ENCODE data around the gene SLC6A18.

The SLC6A18 gene, protein sequence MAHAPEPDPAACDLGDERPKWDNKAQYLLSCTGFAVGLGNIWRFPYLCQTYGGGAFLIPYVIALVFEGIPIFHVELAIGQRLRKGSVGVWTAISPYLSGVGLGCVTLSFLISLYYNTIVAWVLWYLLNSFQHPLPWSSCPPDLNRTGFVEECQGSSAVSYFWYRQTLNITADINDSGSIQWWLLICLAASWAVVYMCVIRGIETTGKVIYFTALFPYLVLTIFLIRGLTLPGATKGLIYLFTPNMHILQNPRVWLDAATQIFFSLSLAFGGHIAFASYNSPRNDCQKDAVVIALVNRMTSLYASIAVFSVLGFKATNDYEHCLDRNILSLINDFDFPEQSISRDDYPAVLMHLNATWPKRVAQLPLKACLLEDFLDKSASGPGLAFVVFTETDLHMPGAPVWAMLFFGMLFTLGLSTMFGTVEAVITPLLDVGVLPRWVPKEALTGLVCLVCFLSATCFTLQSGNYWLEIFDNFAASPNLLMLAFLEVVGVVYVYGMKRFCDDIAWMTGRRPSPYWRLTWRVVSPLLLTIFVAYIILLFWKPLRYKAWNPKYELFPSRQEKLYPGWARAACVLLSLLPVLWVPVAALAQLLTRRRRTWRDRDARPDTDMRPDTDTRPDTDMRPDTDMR

DNA sequence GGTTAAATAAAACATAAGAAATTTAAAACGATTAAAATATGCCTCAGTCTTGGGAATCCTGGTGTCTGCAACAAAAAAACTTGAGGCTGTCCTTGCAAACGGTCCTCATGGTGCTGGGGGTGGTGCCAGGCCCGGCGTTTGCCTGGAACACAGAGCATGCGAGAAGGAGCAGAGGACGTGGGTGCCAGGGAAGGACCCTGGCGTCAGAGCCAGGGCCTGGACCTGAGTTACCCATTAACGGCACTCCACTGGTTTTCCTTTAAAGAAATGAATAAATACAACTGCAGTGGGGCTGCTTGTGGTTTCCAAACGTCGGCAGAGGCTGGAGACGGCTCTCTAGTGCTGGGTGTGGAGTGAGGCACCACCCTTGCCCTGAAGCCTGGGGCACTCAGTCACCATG is at the start of gene SLC6A18:
Gene SLC6A18, plus strand, starts transcription at position 301 of the 400 bp plus-strand sequence. Its CDS starts 97 bp downstream, at position 398.
- DNase-seq = no peak

DNA sequence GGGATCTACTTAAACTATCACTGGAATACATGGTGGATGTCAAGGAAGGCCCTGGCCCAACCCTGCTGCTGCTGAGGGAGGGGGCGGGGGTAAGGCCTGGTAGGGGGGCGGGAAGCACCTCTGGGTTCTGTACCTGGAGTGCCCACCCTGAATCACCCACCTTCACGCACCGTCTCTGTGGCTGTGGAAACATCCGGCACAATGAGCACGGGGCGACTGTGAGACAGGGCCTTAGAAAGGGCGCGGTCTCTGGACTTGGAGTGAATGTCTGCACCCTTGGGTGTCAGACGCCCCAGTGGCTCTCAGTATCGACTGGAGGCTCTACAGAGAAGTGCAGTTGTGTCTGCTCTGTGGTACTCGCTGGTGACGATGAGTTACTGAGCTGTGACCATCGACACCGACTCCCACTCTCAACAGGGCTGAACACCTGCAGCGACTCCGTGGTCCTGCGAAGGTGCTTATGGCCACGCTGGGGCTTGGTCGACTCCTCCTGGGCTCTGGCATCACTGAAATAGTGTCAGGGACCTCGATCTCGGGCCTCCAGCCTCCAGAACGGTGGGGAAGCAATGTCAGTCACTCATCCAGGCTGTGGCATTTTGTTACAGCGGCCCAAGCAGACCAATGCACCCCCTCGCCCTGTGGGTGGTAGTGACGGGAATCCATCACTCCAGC is 49.2 kb upstream of the SLC6A18 start:
- no peak for DNase-seq

DNA sequence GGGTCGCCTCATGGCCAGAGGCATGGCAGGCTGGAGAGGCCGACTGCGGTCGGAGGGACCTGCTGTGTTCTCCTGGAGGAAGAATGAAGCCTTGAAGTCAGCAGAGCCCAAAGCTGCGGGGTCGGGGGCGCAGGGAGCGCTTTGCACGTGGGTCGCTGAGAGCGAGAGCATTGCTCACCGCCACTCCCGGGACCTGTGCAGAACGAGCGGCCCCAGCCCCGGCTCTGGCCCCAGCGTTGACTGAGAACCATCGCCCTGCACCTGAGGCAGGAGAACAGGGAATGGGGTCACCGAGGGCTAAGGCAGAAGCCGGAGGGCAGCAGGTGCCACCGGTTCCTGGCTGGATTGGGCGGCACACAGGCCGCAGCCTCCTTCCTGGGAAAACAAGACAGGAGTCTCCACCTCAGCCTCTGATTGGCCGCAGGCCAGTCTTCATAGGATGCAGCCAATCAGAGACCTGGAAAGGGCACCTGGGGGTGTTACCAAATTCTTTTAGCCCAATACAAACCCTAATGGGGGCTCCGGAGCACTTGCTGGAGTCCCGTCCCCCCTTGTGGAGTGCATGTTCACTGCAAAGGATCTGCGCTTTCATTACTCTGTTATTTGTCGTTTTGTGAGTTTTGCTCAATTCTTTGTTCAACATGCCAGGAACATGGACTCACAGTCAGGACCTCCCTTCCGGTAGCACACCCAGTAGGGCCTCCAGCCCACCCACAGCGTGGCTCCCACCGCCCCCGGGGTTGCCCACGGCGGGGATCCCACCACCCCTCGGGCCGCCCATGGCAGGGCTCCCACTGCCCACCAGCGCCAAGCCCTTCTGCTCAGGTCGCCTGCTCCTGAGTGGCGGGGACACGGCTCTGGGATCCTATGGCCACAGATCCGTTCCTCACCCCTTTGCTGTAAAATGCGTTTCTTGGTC is 48.4 kb upstream of the SLC6A18 start:
- DNase-seq = no peak

DNA sequence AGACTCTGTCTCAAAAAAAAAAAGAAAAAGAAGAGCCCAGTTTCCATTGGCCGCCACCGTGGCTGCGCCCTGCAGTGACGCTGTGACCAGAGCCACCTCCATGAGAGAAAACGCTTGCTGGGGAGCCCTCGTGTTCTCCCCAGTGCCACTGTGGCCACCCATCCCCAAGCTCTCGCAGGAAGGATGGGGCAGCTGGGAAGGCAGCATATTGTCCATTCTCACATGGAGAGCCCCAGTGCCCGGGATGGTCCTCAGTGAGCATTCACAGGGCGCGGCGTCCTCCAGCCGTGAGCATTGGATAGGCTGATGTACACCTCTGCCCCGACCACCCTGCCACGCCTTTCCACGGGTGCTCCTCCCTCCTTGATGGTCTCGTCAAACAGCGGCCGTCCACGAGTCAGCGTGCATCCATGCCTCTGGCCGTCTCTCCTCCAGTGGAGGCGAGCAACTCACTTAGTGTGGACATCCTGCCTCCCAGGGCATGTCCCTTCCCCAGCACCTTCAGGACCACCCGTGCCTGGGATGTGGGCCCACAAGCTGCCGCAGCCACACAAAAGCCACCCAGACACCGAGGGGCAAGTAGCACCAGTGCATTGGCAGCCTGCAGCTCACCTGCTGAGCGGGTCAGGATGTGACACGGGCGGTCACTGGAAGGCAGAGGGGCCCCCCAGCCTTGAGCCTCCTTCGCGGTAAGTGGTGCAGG is 47.2 kb upstream of the SLC6A18 start:
- no peak for DNase-seq

DNA sequence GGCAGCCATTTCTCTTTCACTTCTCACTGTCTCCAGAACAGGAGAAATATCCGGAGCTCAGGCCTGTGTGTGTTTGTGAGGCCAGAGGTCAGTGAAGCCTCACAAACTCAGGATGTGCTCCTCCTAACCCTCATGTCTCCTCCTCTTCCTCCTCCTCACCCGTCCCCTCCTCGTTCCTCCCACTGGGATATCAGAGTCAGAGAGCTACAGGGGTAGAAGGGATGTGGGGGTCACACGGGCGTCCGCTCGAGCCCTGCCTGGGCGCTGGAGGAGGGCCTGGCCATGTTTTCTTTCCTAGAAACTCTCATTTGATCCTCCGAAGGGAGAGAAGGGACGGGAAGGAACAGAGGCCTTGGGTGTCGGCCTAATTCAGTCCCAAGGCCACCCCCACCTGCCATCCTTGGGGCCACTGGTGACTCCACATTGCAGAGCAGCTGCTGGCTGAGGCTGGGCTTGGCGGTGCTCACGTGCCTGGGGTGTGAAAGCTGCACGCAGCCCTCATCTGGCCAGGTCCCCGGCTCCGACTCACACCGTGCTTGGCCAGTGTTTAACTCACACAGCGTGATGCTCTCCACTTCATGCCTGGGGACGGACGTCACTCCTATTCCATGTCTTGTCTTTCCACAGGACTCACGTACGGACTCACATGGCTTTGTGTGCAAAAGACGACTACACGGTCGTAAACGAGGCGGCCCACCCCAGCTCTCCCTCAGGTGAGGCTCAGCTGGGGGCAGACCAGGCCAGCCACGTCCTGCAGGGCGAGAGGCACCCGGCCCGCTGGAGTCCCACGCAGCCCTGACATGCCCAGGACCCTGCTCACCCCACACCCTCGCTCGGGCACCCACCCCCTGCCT is 46.4 kb upstream of the SLC6A18 start:
- DNase-seq = no peak

DNA sequence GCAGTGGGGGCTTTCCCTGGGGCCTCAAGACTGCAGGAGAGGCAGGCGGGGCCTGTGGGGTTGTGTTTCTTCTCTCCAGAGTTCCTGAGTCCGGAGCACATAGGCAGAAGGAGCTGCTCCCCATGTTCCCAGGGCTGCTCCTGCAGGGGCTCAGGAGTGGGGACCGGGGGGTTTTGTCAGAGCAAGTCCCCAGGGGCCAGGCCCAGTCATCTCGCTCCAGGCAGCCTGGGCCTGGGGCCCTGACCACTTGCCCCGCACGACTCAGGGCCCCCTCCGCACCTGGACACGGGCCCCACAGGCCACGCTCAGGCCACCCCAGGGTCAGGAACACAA is 45.8 kb upstream of the SLC6A18 start:
- DNase-seq = no peak

DNA sequence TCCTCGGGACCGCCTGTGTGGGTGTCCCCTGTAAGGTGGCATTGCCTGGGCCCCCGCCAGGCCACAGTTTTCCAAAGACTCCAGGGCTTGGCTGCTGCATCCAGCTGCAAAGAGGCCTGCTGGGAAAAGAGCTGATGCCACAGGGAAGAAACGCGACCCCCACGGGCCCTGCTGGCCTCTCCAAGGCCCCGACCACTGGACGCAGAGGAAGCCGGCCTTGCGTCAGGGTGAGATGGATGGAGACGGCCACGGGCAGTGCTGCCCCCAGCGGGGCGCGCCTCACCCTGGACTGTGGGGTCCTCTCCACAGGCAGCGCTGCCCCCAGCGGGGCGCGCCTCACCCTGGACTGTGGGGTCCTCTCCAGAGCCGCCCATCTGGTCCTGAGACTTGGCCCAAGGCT is 45.1 kb upstream of the SLC6A18 start:
- no peak for DNase-seq

DNA sequence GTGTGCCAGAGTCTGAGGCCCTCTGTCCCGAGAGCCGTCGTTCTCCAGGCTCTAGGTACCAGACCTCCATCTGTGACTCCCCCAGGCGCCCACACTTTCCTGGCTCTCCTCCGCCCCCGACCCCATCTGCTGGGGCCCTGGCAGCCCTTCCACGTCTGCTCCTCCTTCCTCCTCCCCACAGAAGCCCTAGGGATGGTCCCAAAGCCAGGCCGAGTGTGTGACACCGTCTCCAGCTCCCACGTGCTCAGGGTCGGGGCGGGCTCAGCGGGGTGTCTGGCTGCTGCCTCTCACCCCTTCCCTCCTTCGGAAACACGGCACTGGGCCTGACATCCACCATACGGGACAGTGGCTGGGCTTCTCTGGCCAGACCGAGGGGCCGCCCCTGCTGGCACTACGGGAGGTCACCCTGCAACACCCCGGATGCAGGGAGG is 44.3 kb upstream of the SLC6A18 start:
- no peak for DNase-seq

DNA sequence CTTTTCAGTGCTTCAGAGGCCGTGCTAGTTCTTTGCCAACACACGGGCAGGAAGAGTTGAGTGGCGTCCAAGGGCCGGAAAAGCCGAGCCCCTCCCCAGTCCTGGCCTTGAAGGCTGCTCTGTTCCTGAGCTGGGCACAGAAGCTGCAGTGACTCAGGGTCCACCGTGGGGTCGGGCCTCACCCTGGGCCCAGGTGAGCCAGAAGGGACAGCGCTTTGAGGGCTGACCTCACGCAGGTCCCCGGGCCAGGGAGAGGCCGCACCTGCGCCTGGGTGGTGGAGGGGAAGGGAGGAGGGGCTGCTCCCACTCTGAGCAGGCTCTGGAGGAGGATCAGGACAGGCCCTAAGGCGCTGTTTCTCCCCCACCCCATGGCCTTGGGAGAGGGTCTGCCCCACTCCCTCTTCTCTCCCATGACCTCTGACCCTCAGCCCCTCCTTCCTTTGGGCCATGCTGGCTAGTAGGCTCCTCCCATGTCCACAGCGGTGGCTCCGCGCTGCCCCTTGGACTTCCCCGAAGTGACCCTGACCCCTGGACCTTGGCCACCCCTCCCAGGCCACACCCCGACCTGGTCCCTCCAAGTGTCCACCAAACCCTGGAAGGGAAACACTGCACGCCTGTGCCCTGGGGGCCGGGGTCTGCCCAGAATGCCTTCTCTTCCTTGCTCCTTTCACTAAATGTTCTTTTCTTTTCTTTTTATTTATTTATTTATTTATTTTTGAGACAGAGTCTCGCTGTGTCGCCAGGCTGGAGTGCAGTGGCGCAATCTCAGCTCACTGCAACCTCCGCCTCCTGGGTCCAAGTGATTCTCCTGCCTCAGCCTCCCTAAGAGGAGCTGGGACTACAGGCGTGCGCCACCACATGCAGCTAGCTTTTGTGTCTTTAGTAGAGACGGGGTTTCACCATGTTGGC is 43.5 kb upstream of the SLC6A18 start:
- no peak for DNase-seq

DNA sequence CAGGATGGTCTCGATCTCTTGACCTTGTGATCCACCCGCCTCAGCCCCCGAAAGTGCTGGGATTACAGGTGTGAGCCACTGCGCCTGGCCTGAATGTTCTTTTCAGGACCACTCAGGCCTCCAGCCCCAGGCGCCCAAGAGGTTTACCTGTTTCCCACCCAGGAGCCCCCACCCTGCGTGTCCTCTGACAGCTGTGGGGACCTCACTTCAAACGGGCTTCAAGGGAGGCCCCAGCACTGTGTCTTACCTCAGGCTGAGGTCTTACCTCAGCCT is 42.9 kb upstream of the SLC6A18 start:
- DNase-seq = no peak

DNA sequence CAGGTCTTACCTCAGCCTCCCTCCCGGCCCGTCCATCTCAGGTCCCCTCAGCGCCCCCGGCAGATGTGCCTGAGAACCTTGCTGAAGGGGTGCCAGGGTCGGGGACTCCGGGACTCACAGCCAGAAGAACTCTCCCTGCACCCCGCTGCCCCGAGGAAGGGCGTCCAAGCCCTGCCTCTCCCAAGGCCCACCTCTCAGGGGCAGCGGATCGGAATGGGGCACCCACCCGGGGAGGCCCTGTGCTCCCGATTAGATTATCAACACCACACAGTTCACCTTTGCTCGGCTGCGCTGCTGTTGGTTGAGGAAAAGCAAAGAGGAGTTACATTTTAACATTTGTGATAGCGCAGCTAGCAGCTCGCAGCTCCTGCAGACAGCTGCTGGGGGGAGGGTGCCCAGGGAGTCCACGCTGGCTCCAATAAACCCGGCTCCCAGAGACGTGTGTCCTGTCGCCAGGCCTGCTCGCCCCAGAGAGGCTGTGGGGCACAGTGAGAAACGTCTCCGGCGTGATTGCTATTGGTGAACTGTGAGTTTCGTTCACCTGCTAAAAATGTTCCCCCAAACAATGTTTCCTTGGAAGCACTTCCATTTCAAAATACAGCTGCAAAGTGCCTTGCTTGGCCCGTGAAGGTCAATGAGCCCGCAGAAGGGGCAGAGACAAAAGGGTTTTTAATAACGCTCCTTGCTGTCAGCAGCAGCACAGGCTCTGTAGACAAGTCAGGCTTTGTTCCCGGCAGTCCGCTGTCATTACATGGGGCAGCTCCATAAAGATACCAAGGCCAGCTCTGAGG is 42.4 kb upstream of the SLC6A18 start:
- DNase-seq = no peak

DNA sequence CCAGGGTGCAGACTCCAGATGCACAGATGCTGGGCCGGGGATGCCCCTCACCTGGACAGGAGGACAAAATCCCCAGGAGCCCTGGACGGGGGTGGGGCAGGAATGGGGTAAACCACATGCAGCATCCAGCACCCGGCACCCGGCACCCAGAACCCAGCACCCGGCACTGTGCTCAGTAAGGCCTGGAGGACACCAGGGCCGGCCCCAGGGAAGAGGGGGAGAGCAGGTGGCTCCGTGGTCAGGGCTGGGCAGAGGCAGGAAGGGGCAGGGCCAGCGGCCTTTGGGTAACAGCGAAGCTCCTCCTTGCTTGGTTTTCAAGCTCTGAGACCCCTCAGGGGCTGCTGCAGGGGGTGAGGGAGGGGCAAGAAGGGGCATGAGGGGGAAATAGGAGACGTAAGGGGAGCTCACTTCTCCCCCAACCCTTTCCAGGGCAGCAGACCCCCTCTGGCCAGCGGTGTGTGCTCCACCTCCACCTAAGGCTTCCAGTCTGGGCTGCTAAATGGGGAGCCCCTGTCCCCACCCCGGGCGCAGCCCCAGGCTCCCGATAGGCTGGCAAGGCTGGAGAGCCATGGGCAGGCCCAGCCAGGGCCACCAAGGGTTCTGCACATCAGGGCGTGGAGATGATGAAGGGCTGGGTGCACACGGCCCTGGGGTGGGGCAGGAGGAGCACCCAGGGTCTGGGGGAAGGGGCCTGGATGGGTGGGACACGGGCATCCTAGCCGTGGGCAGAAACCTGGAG is 41.6 kb upstream of the SLC6A18 start:
- DNase-seq = no peak

DNA sequence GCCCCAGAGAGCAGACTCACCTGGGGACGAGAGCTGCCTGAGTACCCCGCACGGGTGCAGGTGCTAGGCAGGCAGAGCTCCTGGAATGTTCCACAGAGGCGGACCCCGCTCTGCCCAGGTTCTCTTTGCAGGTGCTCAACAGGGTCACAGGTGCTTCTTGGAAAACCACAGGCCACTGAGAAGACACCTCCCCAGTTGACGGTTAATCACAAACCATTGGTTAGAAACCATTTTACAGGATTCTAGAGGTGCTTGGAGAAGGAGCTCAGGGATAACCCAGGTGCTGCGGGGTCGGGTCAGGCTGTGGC is 41.1 kb upstream of the SLC6A18 start:
- no peak for DNase-seq

DNA sequence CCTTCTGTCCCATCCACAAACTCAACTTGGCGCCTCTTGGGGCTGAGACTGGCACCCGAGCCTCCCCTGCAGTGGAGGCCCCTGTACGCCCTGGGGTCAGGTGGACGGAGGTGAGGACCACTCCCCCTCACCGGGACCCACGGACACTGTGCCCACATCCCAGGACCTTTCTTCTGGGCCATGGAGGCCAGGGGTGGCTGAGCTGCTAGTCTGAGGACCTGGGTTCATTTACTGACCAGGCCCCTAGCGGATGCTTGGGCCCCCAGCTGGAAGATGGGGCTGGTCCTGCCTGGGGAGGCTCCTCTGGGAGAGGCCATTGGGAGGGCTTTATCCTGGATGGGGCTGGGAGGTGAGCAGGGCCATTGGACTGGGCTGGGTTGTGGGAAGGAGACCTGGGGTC is 40.7 kb upstream of the SLC6A18 start:
- no peak for DNase-seq

DNA sequence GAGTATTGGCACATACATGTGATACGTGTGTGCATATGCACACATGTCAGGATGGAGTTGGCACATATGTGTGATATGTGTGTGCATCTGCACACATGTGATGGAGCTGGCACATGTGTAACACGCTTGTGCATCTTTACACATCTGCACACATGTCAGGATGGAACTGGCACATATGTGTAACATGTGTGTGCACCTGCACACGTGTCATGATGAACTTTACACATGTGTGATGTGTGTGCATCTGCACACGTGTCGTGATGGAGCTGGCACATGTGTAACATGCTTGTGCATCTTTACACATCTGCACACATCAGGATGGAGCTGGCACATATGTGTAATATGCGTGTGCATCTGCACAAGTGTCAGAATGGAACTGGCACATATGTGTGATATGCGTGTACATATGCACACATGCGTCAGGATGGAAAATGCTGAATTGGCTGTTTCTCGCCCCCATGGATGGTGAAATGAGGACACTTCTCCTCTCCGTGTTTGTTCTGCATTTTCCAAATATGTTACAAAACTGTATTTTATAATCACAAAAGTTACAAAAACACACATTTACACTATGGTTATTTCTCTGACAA is 40.0 kb upstream of the SLC6A18 start:
- no peak for DNase-seq

DNA sequence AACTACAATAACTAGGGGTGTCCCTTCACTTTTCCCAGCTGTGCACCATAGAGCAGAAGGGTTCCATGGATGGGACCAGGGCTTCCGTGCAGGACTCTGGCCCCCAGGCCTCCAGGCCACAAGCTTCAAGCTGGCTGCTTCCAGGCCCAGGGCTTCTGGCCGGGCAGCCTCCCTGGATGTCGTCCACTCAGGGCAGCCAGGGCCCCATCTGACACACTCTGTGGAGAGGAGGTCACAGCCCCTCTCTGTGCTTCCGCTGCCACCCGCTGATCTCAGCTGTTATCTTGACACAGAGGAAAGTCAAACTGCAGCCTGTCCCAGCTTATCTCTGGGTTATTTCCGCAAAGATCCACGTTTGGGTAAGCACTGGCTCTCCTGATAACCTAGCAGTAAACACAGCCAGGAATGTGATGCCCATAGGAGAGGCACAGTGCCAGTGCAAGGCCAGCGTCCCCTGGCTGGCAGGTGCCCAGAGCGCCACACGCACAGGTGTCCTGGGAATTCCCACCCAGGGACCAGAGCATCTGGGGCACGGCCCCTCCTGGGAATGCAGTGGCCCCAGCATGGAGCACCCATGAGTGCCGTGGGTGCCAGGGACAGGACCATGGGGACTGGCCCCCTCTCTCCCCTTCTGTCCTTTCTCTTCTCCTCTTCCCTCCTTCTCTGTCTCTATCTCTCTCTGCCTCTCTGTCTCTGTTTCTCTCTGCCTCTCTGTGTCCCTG is 39.4 kb upstream of the SLC6A18 start:
- DNase-seq = no peak

DNA sequence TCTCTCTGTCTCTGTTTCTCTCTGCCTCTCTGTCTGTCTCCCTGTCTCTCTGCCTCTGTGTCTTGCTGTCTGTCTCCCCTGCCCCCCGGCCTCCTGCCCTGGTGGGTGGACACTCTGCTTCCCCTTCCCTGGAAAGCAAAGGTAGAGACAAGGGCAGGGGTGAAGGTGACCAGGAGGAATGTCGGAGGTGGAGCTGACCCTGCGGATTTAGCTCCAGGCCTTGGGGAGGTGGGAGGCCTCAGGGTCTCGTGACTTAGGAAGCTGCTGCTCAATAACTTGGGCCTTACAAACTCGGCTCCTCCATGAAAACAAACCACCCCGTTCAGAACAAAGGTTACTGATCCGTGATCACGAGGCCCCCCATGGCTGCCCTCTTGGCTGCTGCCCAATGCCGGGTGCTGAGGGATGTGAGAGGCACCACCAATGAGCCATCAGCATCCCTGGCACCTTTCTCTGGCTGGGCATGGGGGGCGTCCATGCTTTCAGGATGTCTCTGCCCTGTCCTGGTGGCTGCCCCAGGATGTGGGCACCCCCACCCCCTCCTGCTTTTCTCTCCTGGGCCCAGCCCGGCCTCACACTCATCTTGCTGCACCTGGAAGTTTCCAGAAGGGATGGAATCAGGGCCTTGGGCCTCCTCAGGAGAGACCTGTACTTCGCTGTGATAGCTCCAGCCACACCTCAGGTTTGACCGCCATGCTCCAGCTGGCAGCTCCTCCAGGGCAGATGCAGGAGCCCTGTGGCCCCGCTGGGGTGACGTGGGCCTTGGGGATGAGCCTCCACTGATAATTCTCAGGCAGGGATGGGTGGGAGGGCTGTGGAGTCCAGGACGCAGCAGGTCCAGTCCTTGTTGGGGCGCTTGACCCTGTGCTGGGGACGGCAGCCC is 38.6 kb upstream of the SLC6A18 start:
- DNase-seq = no peak

All from Kasumi-1 (cell line).